Ishikawa (cell line): ENCODE data around the gene CAMK4.

ENCODE experiments used
- CEBPB ChIP-seq: IDR thresholded peaks from 2 replicates; pipeline ENCODE4 v1.6.1; 2012
- CREB1 ChIP-seq: IDR thresholded peaks from 2 replicates; pipeline ENCODE4 v1.6.1; 2012; ENCODE audit warnings: low read depth
- EP300 ChIP-seq: IDR thresholded peaks from 2 replicates; pipeline ENCODE4 v1.6.1; 2012; ENCODE audit warnings: borderline replicate concordance
- MAX ChIP-seq: IDR thresholded peaks from 2 replicates; pipeline ENCODE4 v1.6.1; 2012
- NFIC ChIP-seq: IDR thresholded peaks from 2 replicates; pipeline ENCODE4 v1.6.1; 2012
- RAD21 ChIP-seq: IDR thresholded peaks from 2 replicates; pipeline ENCODE4 v1.6.1; 2012; ENCODE audit warnings: low read depth
- REST ChIP-seq: IDR thresholded peaks from 2 replicates; pipeline ENCODE4 v1.6.1; 2012; ENCODE audit warnings: low read depth, mild to moderate bottlenecking
- TAF1 ChIP-seq: IDR thresholded peaks from 2 replicates; pipeline ENCODE4 v1.6.1; 2012; ENCODE audit warnings: low read depth, mild to moderate bottlenecking
- TCF12 ChIP-seq: IDR thresholded peaks from 2 replicates; pipeline ENCODE4 v1.6.1; 2012; ENCODE audit warnings: low read depth
- YY1 ChIP-seq: IDR thresholded peaks from 2 replicates; pipeline ENCODE4 v1.6.1; 2012; ENCODE audit warnings: low read depth

GRCh38 chr5:111511831-111512374 is 287.7 kb downstream of the CAMK4 start:
- TF ChIP-seq EP300: no peak
- TF ChIP-seq REST: no peak
- TF ChIP-seq TCF12: no peak
- TF ChIP-seq RAD21: no peak
- TF ChIP-seq CEBPB: no peak
- no peak for TF ChIP-seq CREB1
- TF ChIP-seq MAX: no peak
- no peak for TF ChIP-seq NFIC
- no peak for TF ChIP-seq TAF1
- no peak for TF ChIP-seq YY1
